Thyroid gland (tissue), 4 donors: ENCODE results near the gene GADD45GIP1. TPM values are rescaled to one million over a fixed set of nuclear protein-coding genes. Genes with fewer than 3 reads are reported as not detected.
"Not testable (repeated sequence)": the region's sequence is repeated elsewhere in the genome, so short reads cannot be mapped to it uniquely, and the experiment has no call there.

Experiments
- DNase-seq, 2 donors: peaks; one replicate each; pipeline ENCODE4 v3.0.0-alpha.2; 2019
- H3K27ac ChIP-seq, 3 donors: fragments of 200-600 bp; sonication (generic); 1 replicate in 2 of 3; 2 replicates in 1 of 3; pipeline ENCODE4 v1.5.1; 2016 to 2019; ENCODE audit warnings: mild to moderate bottlenecking in 1 of 3, moderate library complexity in 1 of 3
- H3K27me3 ChIP-seq: fragments of 200-600 bp; sonication (generic); one replicate; pipeline ENCODE4 v1.5.1; 2019
- H3K36me3 ChIP-seq, 2 donors: fragments of 200-600 bp; sonication (generic); one replicate each; pipeline ENCODE4 v1.5.1; 2016 to 2019
- H3K4me1 ChIP-seq, 2 donors: fragments of 200-600 bp; sonication (generic); one replicate each; pipeline ENCODE4 v1.5.1; 2017 to 2019
- H3K4me3 ChIP-seq, 3 donors: fragments of 200-600 bp; sonication (generic); replicated peaks in 1 of 3; 1 replicate in 2 of 3; 2 replicates in 1 of 3; pipeline ENCODE4 v1.5.1; 2016; ENCODE audit warnings: mild to moderate bottlenecking in 1 of 3
- H3K9me3 ChIP-seq: fragments of 200-600 bp; sonication (generic); one replicate; pipeline ENCODE4 v1.5.1; 2017
- CTCF ChIP-seq, 6 experiments: fragments of 200-600 bp in 3 of 6; fragments of 450-650 bp in 3 of 6; sonication (generic) in 3 of 6; IDR thresholded peaks; one replicate each; pipeline ENCODE4 v1.5.1; 2016 to 2019; ENCODE audit warnings: antibody characterized with exemption in 6 of 6, mild to moderate bottlenecking in 2 of 6, inconsistent platforms in 1 of 6, moderate library complexity in 1 of 6
- POLR2A ChIP-seq, 2 donors: fragments of 450-650 bp; IDR thresholded peaks; one replicate each; pipeline ENCODE4 v1.6.1; 2017; ENCODE audit warnings: antibody characterized with exemption in 2 of 2, mild to moderate bottlenecking in 2 of 2, moderate library complexity in 1 of 2
- WGBS, 2 donors: methylation state at CpG; one replicate each; pipeline ENCODE4 v1.1.5; 2017; 5-methylcytosine and 5-hydroxymethylcytosine counted together
- intact Hi-C: fragments of 100-400 bp; cut with DNase I; formaldehyde crosslinking; loops from one replicate; pipeline ENCODE4 v1.15.1; 2023
- total RNA-seq, 4 donors: library from RNA; depleted of rRNA; stranded (reverse); fragments of >200 nt; gene quantifications; one replicate each; pipeline ENCODE4 v1.2.3, GENCODE V29; 2016

GADD45GIP1 gene
- total RNA-seq, 4 donors from 2014 or later, result 31.8 to 68.3 (median 55.2) TPM

GRCh38 chr19:12930002-12930645 lies 26.9 kb downstream of the GADD45GIP1 start:
- peaks cover 4 to 10% of the 10 kb centered on the region in 2 donors for H3K4me1 ChIP-seq
- H3K9me3 ChIP-seq, result no peaks in the 10 kb centered on the region
- WGBS, 2 donors, result 95% methylated on average over 19 of the region's 19 CpGs
- intact Hi-C loops, result loop anchor here (10.0 kb wide), 1 partner anchor 45 kb away; the partner anchor contains the start of genes DNASE2 and KLF1
- TF ChIP-seq POLR2A (IDR thresholded peaks at IDR 0.05) (no peak), CTCF (IDR thresholded peaks at IDR 0.05) (no peak)
- no peak for DNase-seq
- H3K36me3 ChIP-seq, result peaks cover 42 to 44% of the 10 kb centered on the region in 2 donors
- H3K27ac ChIP-seq, result no peak overlapping the region
- no peak overlapping the region for H3K4me3 ChIP-seq
- H3K27me3 ChIP-seq, result no peaks in the 10 kb centered on the region

GRCh38 chr19:12924621-12925310 lies 32.3 kb downstream of the GADD45GIP1 start:
- Histone ChIP-seq H3K4me1 (no peaks in the 10 kb centered on the region), H3K36me3 (peaks cover 67 to 70% of the 10 kb centered on the region in 2 donors), H3K27me3 (no peaks in the 10 kb centered on the region), H3K4me3 (no peak overlapping the region), H3K9me3 (no peaks in the 10 kb centered on the region), H3K27ac (no peak overlapping the region)
- TF ChIP-seq CTCF (IDR thresholded peaks at IDR 0.05) (no peak), POLR2A (IDR thresholded peaks at IDR 0.05) (no peak)
- no peak for DNase-seq
- intact Hi-C loops, result no loop called here
- 95 to 96% methylated on average over 18 to 29 of the region's 29 CpGs for WGBS, 2 donors

- Histone ChIP-seq H3K36me3 (peaks cover 51 to 55% of the 10 kb centered on the region in 2 donors), H3K27me3 (no peaks in the 10 kb centered on the region), H3K27ac (no peak overlapping the region), H3K9me3 (no peaks in the 10 kb centered on the region), H3K4me3 (no peak overlapping the region), H3K4me1 (no peaks in the 10 kb centered on the region)
- TF ChIP-seq CTCF (IDR thresholded peaks at IDR 0.05) (no peak), POLR2A (IDR thresholded peaks at IDR 0.05) (no peak)
- no peak for DNase-seq
- intact Hi-C loops, result no loop called here
- 96 to 98% methylated on average over 4 of the region's 4 CpGs for WGBS, 2 donors
Measured at GRCh38 chr19:12922959-12923358, 34.1 kb downstream of the GADD45GIP1 start.

- Histone ChIP-seq H3K9me3 (no peaks in the 10 kb centered on the region), H3K4me3 (no peak overlapping the region), H3K36me3 (peaks cover 37 to 39% of the 10 kb centered on the region in 2 donors), H3K27me3 (no peaks in the 10 kb centered on the region), H3K27ac (no peak overlapping the region), H3K4me1 (no peaks in the 10 kb centered on the region)
- 57 to 68% methylated on average over 3 of the region's 3 CpGs for WGBS, 2 donors
- intact Hi-C loops, result no loop called here
- no peak for DNase-seq
- TF ChIP-seq CTCF (IDR thresholded peaks at IDR 0.05) (no peak), POLR2A (IDR thresholded peaks at IDR 0.05) (no peak)
Measured at GRCh38 chr19:12921047-12921446, 36.0 kb downstream of the GADD45GIP1 start.

GRCh38 chr19:12918253-12918652 lies 38.8 kb downstream of the GADD45GIP1 start:
- whole genome bisulfite sequencing, 2 donors, result 95 to 96% methylated on average over 14 of the region's 14 CpGs
- no peak for DNase-seq
- no peak for TF ChIP-seq CTCF (IDR thresholded peaks at IDR 0.05)
- no peak for TF ChIP-seq POLR2A (IDR thresholded peaks at IDR 0.05)
- no peaks in the 10 kb centered on the region for H3K9me3 ChIP-seq
- no peak overlapping the region for H3K27ac ChIP-seq
- H3K36me3 ChIP-seq, result peaks cover 11% of the 10 kb centered on the region in 2 donors
- no peaks in the 10 kb centered on the region for H3K27me3 ChIP-seq
- peaks cover 9 to 13% of the 10 kb centered on the region in 2 donors for H3K4me1 ChIP-seq
- intact Hi-C loops, result no loop called here
- no peak overlapping the region for H3K4me3 ChIP-seq

- intact Hi-C loops, H3K36me3 ChIP-seq, H3K27me3 ChIP-seq, H3K4me3 ChIP-seq, H3K27ac ChIP-seq, DNase-seq, H3K9me3 ChIP-seq: not testable (repeated sequence)
- peaks cover 22 to 29% of the 10 kb centered on the region in 2 donors for H3K4me1 ChIP-seq
- WGBS, 2 donors, result 90% methylated on average over 4 of the region's 4 CpGs
Measured at GRCh38 chr19:12915860-12916259, 41.2 kb downstream of the GADD45GIP1 start.
